C4-2B (cell line): Measurements from ENCODE around the gene AGPAT1.

Experiments used
- CTCF ChIP-seq: fragments of 450-650 bp; conservative IDR thresholded peaks from 2 replicates; pipeline ENCODE4 v1.5.1; 2017; ENCODE audit warnings: mild to moderate bottlenecking
- ZFX ChIP-seq: fragments of 450-650 bp; IDR thresholded peaks from 2 replicates; pipeline ENCODE4 v1.6.1; 2017

GRCh38 chr6:32175322-32175710 lies 568 bp downstream of the AGPAT1 start:
- TF ChIP-seq CTCF = no peak
- TF ChIP-seq ZFX = no peak
